ENCODE data around the gene MED28. TPM values are rescaled to one million over a fixed set of nuclear protein-coding genes. Genes with fewer than 3 reads are reported as not detected.
"Not testable (repeated sequence)": the region's sequence is repeated elsewhere in the genome, so short reads cannot be mapped to it uniquely, and the experiment has no call there.

Gene MED28
- total RNA-seq, 1 experiment from 2014 or later, result 48.7 TPM

DNA sequence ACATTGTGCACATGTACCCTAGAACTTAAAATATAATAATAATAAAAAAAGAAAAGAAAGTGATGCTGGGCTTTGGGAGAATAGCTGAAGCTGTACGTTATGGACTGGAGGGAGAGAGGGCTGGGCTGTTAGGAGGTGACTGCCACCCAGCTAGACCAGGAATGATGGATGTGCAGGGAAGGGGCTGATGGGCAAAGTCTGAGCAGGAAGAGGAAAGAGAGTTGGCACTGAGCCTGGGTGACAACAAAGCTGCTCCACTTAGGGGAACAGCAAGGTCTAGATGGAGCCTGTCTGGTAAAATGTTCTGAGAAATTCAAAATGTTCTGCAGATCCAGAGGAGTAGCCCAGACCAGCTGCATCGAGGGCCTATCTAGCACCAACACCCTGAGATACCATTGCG is 32.3 kb downstream of the MED28 start:
- H4K20me1 ChIP-seq (ENCODE audit: insufficient read depth, low read depth, low read length), result no peaks in the 10 kb centered on the region
- H3K4me3 ChIP-seq (ENCODE audit: low read length), result no peak overlapping the region
- no peaks in the 10 kb centered on the region for H3K9me3 ChIP-seq (ENCODE audit: low read length)
- no peaks in the 10 kb centered on the region for H3K27me3 ChIP-seq (ENCODE audit: low read length)
- no peak overlapping the region for H3K9ac ChIP-seq (ENCODE audit: low read length)
- no peaks in the 10 kb centered on the region for H3K9me2 ChIP-seq (replicated peaks; ENCODE audit: insufficient read depth, low read length)
- no peak overlapping the region for H2AFZ ChIP-seq (ENCODE audit: low read length)
- peaks cover 4% of the 10 kb centered on the region; the same call in 1 of the 2 replicates for H3K4me1 ChIP-seq (ENCODE audit: low read length)
- DNase-seq, result no peak
- no peak overlapping the region for H3K27ac ChIP-seq (ENCODE audit: low read length)
- no peak overlapping the region for H3K4me2 ChIP-seq (ENCODE audit: low read depth, low read length, poor library complexity, severe bottlenecking)
- no peaks in the 10 kb centered on the region for H3K36me3 ChIP-seq (ENCODE audit: insufficient read depth, low read length)
- no peaks in the 10 kb centered on the region for H3K79me2 ChIP-seq (ENCODE audit: low read length)

GRCh38 chr4:17647176-17647806 is 32.9 kb downstream of the MED28 start:
- Histone ChIP-seq H3K9ac (ENCODE audit: low read length) (no peak overlapping the region), H3K27ac (ENCODE audit: low read length) (no peak overlapping the region)

GRCh38 chr4:17647927-17648326 is 33.5 kb downstream of the MED28 start:
- no peak overlapping the region for H3K4me2 ChIP-seq (ENCODE audit: low read depth, low read length, poor library complexity, severe bottlenecking)
- no peaks in the 10 kb centered on the region for H3K36me3 ChIP-seq (ENCODE audit: insufficient read depth, low read length)
- no peaks in the 10 kb centered on the region for H4K20me1 ChIP-seq (ENCODE audit: insufficient read depth, low read depth, low read length)
- H3K9me3 ChIP-seq (ENCODE audit: low read length), result no peaks in the 10 kb centered on the region
- no peak overlapping the region for H2AFZ ChIP-seq (ENCODE audit: low read length)
- H3K27me3 ChIP-seq (ENCODE audit: low read length), result no peaks in the 10 kb centered on the region
- no peak overlapping the region for H3K9ac ChIP-seq (ENCODE audit: low read length)
- peaks cover 4% of the 10 kb centered on the region; the same call in 1 of the 2 replicates for H3K4me1 ChIP-seq (ENCODE audit: low read length)
- H3K9me2 ChIP-seq (replicated peaks; ENCODE audit: insufficient read depth, low read length), result no peaks in the 10 kb centered on the region
- no peak overlapping the region for H3K27ac ChIP-seq (ENCODE audit: low read length)
- H3K79me2 ChIP-seq (ENCODE audit: low read length), result no peaks in the 10 kb centered on the region
- no peak overlapping the region for H3K4me3 ChIP-seq (ENCODE audit: low read length)
- DNase-seq, result peak; percentile 67

More at GRCh38 chr4:17647176-17647806, 32.9 kb downstream of the MED28 start:
- DNase-seq, result no peak
- H3K4me1 ChIP-seq (ENCODE audit: low read length), result peaks cover 4% of the 10 kb centered on the region; the same call in 1 of the 2 replicates
- H3K79me2 ChIP-seq (ENCODE audit: low read length), result no peaks in the 10 kb centered on the region
- no peaks in the 10 kb centered on the region for H3K9me3 ChIP-seq (ENCODE audit: low read length)
- H3K4me3 ChIP-seq (ENCODE audit: low read length), result no peak overlapping the region
- no peaks in the 10 kb centered on the region for H3K9me2 ChIP-seq (replicated peaks; ENCODE audit: insufficient read depth, low read length)
- H2AFZ ChIP-seq (ENCODE audit: low read length), result no peak overlapping the region
- H3K27me3 ChIP-seq (ENCODE audit: low read length), result no peaks in the 10 kb centered on the region
- H3K36me3 ChIP-seq (ENCODE audit: insufficient read depth, low read length), result no peaks in the 10 kb centered on the region
- H3K4me2 ChIP-seq (ENCODE audit: low read depth, low read length, poor library complexity, severe bottlenecking), result no peak overlapping the region
- no peaks in the 10 kb centered on the region for H4K20me1 ChIP-seq (ENCODE audit: insufficient read depth, low read depth, low read length)

DNA sequence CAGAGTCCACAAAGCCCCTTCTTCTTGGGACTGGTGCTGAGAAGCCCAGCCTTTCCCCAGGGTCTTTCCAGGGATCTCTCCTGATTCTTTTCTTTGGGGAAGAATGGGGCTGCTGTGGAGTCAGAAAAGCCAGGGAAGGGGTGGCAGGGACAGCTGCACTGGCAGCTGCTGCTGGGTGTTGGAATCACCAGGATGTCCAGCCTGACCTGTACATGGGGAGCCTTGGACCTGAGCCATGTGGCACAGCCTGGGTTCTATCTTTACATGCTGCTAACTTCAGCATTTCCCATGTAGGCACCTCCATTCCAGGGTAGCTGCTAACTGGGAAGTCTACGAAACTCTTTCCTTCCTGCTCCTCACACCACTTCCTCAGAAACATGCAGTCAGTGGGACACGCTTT is 36.0 kb downstream of the MED28 start:
- H3K9ac ChIP-seq (ENCODE audit: low read length), result no peak overlapping the region

GRCh38 chr4:17654701-17655100 is 40.3 kb downstream of the MED28 start:
- H3K9ac ChIP-seq (ENCODE audit: low read length), result no peak overlapping the region
- no peak overlapping the region for H3K27ac ChIP-seq (ENCODE audit: low read length)
- H3K27me3 ChIP-seq (ENCODE audit: low read length), result no peaks in the 10 kb centered on the region
- H4K20me1 ChIP-seq (ENCODE audit: insufficient read depth, low read depth, low read length), result no peaks in the 10 kb centered on the region
- no peak overlapping the region for H3K4me2 ChIP-seq (ENCODE audit: low read depth, low read length, poor library complexity, severe bottlenecking)
- no peaks in the 10 kb centered on the region for H3K79me2 ChIP-seq (ENCODE audit: low read length)
- DNase-seq, result peak; percentile 64
- H3K36me3 ChIP-seq (ENCODE audit: insufficient read depth, low read length), result no peaks in the 10 kb centered on the region
- H3K4me1 ChIP-seq (ENCODE audit: low read length), result peaks cover 12% of the 10 kb centered on the region
- no peaks in the 10 kb centered on the region for H3K9me3 ChIP-seq (ENCODE audit: low read length)
- H3K4me3 ChIP-seq (ENCODE audit: low read length), result no peak overlapping the region
- H3K9me2 ChIP-seq (replicated peaks; ENCODE audit: insufficient read depth, low read length), result no peaks in the 10 kb centered on the region
- H2AFZ ChIP-seq (ENCODE audit: low read length), result no peak overlapping the region

More for the DNA sequence above, 36.0 kb downstream of the MED28 start:
- Histone ChIP-seq H3K36me3 (ENCODE audit: insufficient read depth, low read length) (no peaks in the 10 kb centered on the region), H3K9me2 (replicated peaks; ENCODE audit: insufficient read depth, low read length) (no peaks in the 10 kb centered on the region), H3K4me1 (ENCODE audit: low read length) (peaks cover 16% of the 10 kb centered on the region), H2AFZ (ENCODE audit: low read length) (no peak overlapping the region), H3K27me3 (ENCODE audit: low read length) (no peaks in the 10 kb centered on the region), H4K20me1 (ENCODE audit: insufficient read depth, low read depth, low read length) (no peaks in the 10 kb centered on the region), H3K9me3 (ENCODE audit: low read length) (no peaks in the 10 kb centered on the region), H3K79me2 (ENCODE audit: low read length) (no peaks in the 10 kb centered on the region), H3K4me3 (ENCODE audit: low read length) (no peak overlapping the region), H3K27ac (ENCODE audit: low read length) (no peak overlapping the region), H3K4me2 (ENCODE audit: low read depth, low read length, poor library complexity, severe bottlenecking) (no peak overlapping the region)
- DNase-seq, result no peak

- no peak for DNase-seq
- Histone ChIP-seq H3K4me1 (ENCODE audit: low read length) (peaks cover 12% of the 10 kb centered on the region), H3K36me3 (ENCODE audit: insufficient read depth, low read length) (no peaks in the 10 kb centered on the region), H3K9ac (ENCODE audit: low read length) (no peak overlapping the region), H3K4me3 (ENCODE audit: low read length) (no peak overlapping the region), H3K79me2 (ENCODE audit: low read length) (no peaks in the 10 kb centered on the region), H4K20me1 (ENCODE audit: insufficient read depth, low read depth, low read length) (no peaks in the 10 kb centered on the region), H3K4me2 (ENCODE audit: low read depth, low read length, poor library complexity, severe bottlenecking) (no peak overlapping the region), H2AFZ (ENCODE audit: low read length) (no peak overlapping the region), H3K9me2 (replicated peaks; ENCODE audit: insufficient read depth, low read length) (no peaks in the 10 kb centered on the region), H3K9me3 (ENCODE audit: low read length) (no peaks in the 10 kb centered on the region), H3K27ac (ENCODE audit: low read length) (no peak overlapping the region), H3K27me3 (ENCODE audit: low read length) (no peaks in the 10 kb centered on the region)
These were observed 42.6 kb downstream of the MED28 start for GRCh38 chr4:17657090-17657489.

- no peaks in the 10 kb centered on the region for H3K36me3 ChIP-seq (ENCODE audit: insufficient read depth, low read length)
These were observed 43.4 kb downstream of the MED28 start for GRCh38 chr4:17657849-17658248.

DNA sequence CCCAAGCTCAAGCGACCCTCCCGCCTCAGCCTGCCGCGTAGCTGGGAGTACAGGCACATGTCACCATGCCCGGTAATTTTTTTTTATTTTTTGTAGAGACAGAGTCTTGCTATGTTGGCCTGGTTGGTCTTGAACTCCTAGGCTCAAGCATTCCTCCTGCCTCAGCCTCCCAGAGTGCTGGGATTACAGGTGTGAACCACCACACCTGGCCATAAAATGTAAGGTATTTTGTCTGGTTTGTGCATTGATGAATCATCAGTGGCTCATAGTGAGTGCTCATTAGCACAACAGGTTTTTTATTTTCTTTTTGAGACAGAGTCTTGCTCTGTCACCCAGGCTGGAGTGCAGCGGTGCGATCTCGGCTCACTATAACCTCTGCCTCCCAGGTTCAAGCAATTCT is 44.8 kb downstream of the MED28 start:
- not testable (repeated sequence) for H3K9me3 ChIP-seq (ENCODE audit: low read length); H2AFZ ChIP-seq (ENCODE audit: low read length); H3K79me2 ChIP-seq (ENCODE audit: low read length); H4K20me1 ChIP-seq (ENCODE audit: insufficient read depth, low read depth, low read length); H3K9ac ChIP-seq (ENCODE audit: low read length); H3K4me3 ChIP-seq (ENCODE audit: low read length); H3K27me3 ChIP-seq (ENCODE audit: low read length); H3K36me3 ChIP-seq (ENCODE audit: insufficient read depth, low read length); DNase-seq; H3K4me2 ChIP-seq (ENCODE audit: low read depth, low read length, poor library complexity, severe bottlenecking); H3K9me2 ChIP-seq (replicated peaks; ENCODE audit: insufficient read depth, low read length); H3K27ac ChIP-seq (ENCODE audit: low read length)
- peaks cover 21% of the 10 kb centered on the region for H3K4me1 ChIP-seq (ENCODE audit: low read length)

More at GRCh38 chr4:17657849-17658248, 43.4 kb downstream of the MED28 start:
- no peaks in the 10 kb centered on the region for H3K79me2 ChIP-seq (ENCODE audit: low read length)
- DNase-seq, result no peak
- no peak overlapping the region for H3K4me2 ChIP-seq (ENCODE audit: low read depth, low read length, poor library complexity, severe bottlenecking)
- no peaks in the 10 kb centered on the region for H3K9me2 ChIP-seq (replicated peaks; ENCODE audit: insufficient read depth, low read length)
- no peak overlapping the region for H3K4me3 ChIP-seq (ENCODE audit: low read length)
- H2AFZ ChIP-seq (ENCODE audit: low read length), result no peak overlapping the region
- H3K27ac ChIP-seq (ENCODE audit: low read length), result no peak overlapping the region
- H3K4me1 ChIP-seq (ENCODE audit: low read length), result peaks cover 12% of the 10 kb centered on the region
- no peak overlapping the region for H3K9ac ChIP-seq (ENCODE audit: low read length)
- no peaks in the 10 kb centered on the region for H3K9me3 ChIP-seq (ENCODE audit: low read length)
- no peaks in the 10 kb centered on the region for H3K27me3 ChIP-seq (ENCODE audit: low read length)
- H4K20me1 ChIP-seq (ENCODE audit: insufficient read depth, low read depth, low read length), result no peaks in the 10 kb centered on the region
